Ishikawa (cell line): ENCODE results near the gene RNF175.

Experiments
- NFIC ChIP-seq: IDR thresholded peaks from 2 replicates; pipeline ENCODE4 v1.6.1; 2012
- RAD21 ChIP-seq: IDR thresholded peaks from 2 replicates; pipeline ENCODE4 v1.6.1; 2012; ENCODE audit warnings: low read depth
- REST ChIP-seq: IDR thresholded peaks from 2 replicates; pipeline ENCODE4 v1.6.1; 2012; ENCODE audit warnings: low read depth, mild to moderate bottlenecking
- TEAD4 ChIP-seq: IDR thresholded peaks from 2 replicates; pipeline ENCODE4 v1.6.1; 2012
- USF1 ChIP-seq: IDR thresholded peaks from 2 replicates; pipeline ENCODE4 v1.6.1; 2012
- YY1 ChIP-seq: IDR thresholded peaks from 2 replicates; pipeline ENCODE4 v1.6.1; 2012; ENCODE audit warnings: low read depth

DNA sequence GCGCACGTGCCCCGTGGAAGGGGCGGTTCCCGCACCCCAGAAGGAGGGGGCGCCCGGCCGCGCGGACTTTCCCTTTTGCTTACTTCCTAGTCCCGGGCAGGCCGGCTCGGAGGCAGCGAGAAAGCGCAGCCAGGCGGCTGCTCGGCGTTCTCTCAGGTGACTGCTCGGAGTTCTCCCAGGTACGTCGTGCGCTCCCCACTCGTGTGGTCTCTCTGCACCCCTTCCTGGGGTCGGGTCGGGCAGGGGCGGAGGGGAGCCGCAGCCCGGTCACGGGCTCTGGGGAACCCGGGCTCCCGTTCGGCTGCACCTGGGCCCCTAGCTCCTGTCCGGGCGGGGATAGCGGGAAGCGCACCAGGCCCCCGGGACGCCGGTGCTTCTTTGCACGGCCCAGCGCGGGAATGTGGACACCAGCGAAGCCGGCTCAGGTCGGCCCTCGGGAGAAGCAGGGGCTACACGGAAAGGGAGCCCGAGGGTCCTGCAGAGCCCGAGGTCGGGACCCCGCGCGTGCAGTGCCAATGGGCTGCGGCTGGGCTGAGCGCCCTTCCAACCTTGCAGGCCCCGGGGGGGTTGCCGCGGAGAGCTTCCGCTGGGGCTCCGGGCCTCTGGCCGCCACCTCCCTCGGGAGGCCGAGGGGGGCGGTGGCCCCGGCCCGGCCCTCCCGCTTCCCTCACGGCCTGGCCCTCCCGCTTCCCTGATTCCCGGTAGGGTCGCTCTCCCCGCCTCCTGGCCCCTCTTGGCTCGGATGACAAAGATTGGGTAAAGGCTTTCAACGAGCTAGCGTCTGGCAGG lies 75.4 kb downstream of the RNF175 start, which contains the start of gene TLR2:
- TF ChIP-seq TEAD4 (no peak), YY1 (no peak), REST (no peak), RAD21 (no peak), USF1 (peak; percentile 79), NFIC (no peak)
